ENCODE data around the gene STAT4.

GRCh38 chr2:191115391-191115790 is 35.4 kb downstream of the STAT4 start:
- TF ChIP-seq CTCF (IDR thresholded peaks at IDR 0.05) (no peak), POLR2AphosphoS5 (IDR thresholded peaks at IDR 0.05) (no peak)
